PC-9 (cell line): ENCODE data around the gene PDE6G.

Experiments used
- EZH2 ChIP-seq: fragments of 200-600 bp; sonication (generic); IDR thresholded peaks from 2 replicates; pipeline ENCODE4 v1.8.0; 2017; ENCODE audit warnings: antibody characterized with exemption, low read depth
- TF ChIP-seq, protein P1 (sequence below): fragments of 200-600 bp; sonication (generic); conservative IDR thresholded peaks from 2 replicates; pipeline ENCODE4 v1.6.1; 2017; ENCODE audit warnings: mixed run types, antibody characterized with exemption, mild to moderate bottlenecking, moderate library complexity

DNA sequence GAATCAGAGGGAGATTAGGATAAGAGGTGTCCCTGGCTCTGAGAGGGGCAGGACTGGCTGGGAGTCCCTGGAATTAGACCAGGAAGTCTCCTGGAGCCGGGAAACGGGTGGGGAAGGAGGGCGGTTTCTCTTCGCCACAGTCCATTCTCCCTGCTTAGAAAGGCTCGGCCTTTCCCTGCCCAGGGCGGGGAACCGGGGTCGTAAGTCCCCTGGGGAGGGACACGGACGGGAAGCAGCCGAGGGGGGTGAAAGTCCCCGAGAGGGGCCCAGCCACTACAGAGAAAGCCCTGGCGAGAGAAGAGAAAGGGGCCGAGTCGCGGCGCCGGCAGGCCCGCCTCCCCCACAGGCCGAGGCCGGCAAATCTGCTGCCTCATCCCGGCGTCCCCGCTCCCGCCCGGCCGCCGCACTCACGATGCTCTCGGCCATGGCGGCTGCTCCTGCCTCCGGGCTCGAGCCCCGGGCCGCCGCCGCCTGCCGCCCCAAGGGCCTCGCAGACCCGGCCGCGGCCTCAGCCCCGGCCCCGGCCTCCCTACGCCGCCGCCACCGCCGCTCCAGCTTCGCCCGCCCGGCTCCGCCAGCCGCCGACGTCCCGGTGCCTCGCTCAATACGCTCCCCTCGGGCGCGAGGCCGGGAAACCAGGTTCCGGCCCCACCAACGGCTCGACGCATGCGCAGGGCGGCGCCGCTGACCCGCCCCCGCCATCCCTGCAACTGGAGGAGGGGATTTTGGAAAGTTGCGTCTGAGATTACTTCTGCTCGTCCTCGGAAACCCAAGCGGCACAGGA is 19.6 kb downstream of the PDE6G start, which contains the start of the genes NPLOC4 and TSPAN10:
- TF ChIP-seq, protein P1, sequence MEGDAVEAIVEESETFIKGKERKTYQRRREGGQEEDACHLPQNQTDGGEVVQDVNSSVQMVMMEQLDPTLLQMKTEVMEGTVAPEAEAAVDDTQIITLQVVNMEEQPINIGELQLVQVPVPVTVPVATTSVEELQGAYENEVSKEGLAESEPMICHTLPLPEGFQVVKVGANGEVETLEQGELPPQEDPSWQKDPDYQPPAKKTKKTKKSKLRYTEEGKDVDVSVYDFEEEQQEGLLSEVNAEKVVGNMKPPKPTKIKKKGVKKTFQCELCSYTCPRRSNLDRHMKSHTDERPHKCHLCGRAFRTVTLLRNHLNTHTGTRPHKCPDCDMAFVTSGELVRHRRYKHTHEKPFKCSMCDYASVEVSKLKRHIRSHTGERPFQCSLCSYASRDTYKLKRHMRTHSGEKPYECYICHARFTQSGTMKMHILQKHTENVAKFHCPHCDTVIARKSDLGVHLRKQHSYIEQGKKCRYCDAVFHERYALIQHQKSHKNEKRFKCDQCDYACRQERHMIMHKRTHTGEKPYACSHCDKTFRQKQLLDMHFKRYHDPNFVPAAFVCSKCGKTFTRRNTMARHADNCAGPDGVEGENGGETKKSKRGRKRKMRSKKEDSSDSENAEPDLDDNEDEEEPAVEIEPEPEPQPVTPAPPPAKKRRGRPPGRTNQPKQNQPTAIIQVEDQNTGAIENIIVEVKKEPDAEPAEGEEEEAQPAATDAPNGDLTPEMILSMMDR: no peak
- no peak for TF ChIP-seq EZH2
